Activated T-helper 1 cell treated with Interleukin-2 at 50 U/mL for 16 hours (primary cell): ENCODE data around the gene IRF7.
"Not testable (repeated sequence)": the region's sequence is repeated elsewhere in the genome, so short reads cannot be mapped to it uniquely, and the experiment has no call there.

Experiments
- DNase-seq: peaks from one replicate; pipeline ENCODE4 v3.0.0-alpha.2; 2020; ENCODE audit warnings: low read depth

The IRF7 gene

DNA sequence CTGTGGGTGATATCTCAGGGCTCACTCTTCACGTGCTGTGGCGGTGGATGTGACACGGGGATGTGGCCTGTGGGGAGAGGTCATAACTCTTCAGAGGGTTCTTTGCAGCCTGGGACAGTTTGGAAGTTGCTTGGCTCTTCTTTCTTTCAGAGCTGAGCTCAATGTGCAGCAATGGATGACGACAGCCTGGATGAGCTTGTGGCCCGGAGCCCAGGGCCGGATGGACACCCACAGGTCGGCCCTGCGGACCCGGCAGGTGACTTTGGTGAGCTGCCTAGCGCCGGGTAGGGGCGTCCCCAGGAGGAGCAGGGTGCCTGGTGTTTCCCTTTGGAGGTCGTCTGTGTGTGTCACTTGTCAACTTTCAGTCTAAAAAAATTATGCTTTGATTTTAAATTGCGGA, 34.4 kb downstream of the IRF7 start:
- no peak for DNase-seq

GRCh38 chr11:579830-580601, 35.7 kb downstream of the IRF7 start:
- DNase-seq: no peak

- no peak for DNase-seq
These were observed 37.3 kb downstream of the IRF7 start for GRCh38 chr11:578276-579035.

DNA sequence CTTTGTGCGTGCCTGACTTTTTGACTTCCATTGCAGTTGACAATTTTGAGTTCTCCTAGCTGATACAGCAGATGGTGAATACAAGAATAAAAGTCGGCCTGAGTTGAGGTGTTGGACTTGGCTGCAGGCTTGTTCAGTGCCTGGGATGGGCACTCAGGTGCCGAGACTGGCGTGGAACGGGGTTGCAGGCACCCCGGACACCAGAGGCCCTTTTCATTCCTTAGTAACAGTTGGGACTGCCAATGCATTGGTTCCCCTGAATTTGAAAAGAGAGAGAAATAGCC, 38.2 kb downstream of the IRF7 start:
- no peak for DNase-seq

- DNase-seq: no peak
These were observed 38.7 kb downstream of the IRF7 start for GRCh38 chr11:576811-577610.

GRCh38 chr11:575996-576768, 39.6 kb downstream of the IRF7 start, which contains the start of gene PHRF1:
Gene PHRF1 (plus strand): TSS chr11:576470. CDS start chr11:581513, 5,043 bp downstream.
- peak; percentile 92 for DNase-seq

GRCh38 chr11:575313-575995, 40.3 kb downstream of the IRF7 start:
- no peak for DNase-seq

- DNase-seq: no peak
These were observed 41.0 kb downstream of the IRF7 start for GRCh38 chr11:574632-575312.

GRCh38 chr11:574031-574570, 41.6 kb downstream of the IRF7 start:
- DNase-seq: not testable (repeated sequence)

DNA sequence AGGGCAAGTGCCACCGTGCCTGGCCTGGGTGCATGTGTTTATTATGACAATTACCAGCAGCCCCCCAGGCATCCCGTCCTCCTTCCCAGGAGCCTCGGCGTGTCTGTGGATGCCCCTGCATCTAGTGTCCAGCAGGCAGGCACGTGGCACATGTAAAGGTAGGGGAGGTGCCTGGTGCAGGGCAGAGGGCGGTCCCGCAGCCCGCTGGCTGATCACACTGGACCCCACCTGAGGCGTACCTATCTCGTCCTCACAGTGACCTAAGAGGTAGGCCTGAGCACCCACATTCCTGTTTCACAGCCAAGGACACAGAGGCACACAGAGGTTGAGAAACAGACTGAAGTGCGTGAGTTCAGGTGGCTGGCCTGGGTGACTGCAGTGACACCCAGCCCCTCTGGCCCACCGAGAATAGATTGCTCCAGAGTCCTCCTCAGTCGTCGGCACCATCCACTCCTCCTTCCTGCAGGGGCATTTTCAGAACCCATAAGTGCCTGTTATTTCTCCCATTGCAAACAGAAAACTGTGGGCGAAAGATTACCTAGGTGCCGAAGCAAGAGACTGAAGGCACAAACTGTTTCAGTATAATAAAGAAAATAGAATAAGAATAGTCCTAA, 42.5 kb downstream of the IRF7 start:
- no peak for DNase-seq

DNA sequence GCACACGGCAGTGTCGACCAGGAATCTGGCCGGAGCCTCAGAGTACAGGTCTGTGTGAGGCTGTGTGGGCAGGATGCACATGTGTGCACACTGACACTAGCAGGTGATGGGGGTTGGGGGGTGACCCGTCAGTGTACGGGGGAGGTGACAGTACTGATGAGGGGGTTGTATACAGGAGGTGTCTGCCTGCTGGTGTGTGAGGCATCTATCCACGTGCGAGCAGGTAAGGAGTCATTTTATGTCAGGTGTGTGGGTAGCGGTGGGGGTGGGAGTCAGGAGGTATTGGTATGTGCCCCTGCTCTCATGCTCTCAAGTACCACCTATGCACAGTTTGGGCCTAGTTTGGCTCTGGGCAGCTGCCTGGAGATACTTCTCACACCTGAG, 44.0 kb downstream of the IRF7 start:
- DNase-seq: no peak

DNA sequence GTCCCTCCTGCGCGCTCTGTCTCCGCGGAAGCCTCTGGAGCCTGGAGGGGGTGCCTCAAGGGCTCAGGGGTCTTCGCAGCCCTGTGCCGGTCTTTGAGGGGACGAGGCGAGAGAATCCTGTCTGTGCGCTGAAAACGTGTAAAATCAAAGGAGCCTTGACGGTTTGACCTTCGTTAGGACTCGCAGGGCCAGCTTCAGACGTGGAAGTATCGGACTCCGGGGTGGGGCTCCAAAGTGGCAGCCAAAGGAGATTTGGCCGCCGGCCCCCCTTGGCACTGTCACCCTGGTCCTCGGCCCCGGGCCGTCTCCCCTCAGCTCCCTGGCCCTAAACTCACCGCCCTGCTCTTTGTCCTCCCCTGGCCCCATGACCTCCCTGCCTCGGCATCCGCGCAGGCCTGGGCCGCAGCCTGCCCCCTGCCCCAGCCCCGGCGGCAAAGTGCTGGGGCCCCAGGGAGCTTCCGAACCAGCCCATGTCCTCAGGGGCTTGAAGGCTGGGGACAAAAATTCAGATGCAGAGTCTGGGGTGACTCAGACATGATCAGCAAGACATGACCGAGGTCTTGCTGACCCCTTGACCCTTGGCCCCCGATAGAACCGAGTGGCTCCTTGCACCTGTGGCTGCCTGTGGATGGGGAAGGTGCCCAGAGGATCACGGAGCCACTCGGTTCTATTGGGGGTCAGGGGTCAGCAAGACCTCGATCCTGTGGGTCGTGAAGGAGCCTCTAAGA, 46.4 kb downstream of the IRF7 start:
- DNase-seq: no peak

GRCh38 chr11:568306-569157, 47.2 kb downstream of the IRF7 start:
- peak; percentile 92 for DNase-seq

GRCh38 chr11:567629-568292, 48.0 kb downstream of the IRF7 start:
- DNase-seq: no peak

- no peak for DNase-seq
These were observed 48.6 kb downstream of the IRF7 start for GRCh38 chr11:567011-567628.

GRCh38 chr11:565921-566509, 49.7 kb downstream of the IRF7 start:
- DNase-seq: no peak
